K562 (cell line): ENCODE measurements around the gene RASL10B. TPM values are rescaled to one million over a fixed set of nuclear protein-coding genes. Genes with fewer than 3 reads are reported as not detected.

Experiments
- ATAC-seq: fragments of 200-7000 bp; cut with Tn5 transposase; 3 replicates; pipeline ENCODE4 v1.9.1; 2020; ENCODE audit warnings: moderate library complexity
- BruUV-seq: library from RNA; stranded (reverse); fragments of 400-500 nt; replicated peaks from 2 replicates; lab custom pipeline; 2021; lab: Mats Ljungman, UMichigan
- CTCF ChIA-PET: fragments of 300-600 bp; formaldehyde crosslinking; extraction: SDS; loops from one replicate; lab custom pipeline; 2021; ENCODE audit warnings: low intra/inter-chr PET ratio; lab: Yijun Ruan, JAX
- POLR2A ChIA-PET: fragments of 300-600, 350-650 bp; sonication (Branson Sonifier 250); formaldehyde crosslinking; extraction: SDS; loops from one replicate; lab custom pipeline; 2021; ENCODE audit warnings: antibody characterized with exemption, inconsistent platforms; lab: Yijun Ruan, JAX
- DNase-seq, 4 experiments: peaks; one replicate each; pipeline versions ENCODE4 v3.0.0 to v3.0.0-alpha.2; 2011 to 2018; ENCODE audit warnings: low spot score in 3 of 4, mixed read lengths in 3 of 4; ENCODE audit errors: extremely low read depth in 1 of 4
- FAIRE-seq: peaks from 2 replicates; lab custom pipeline; 2011; peaks lifted over from hg19 to GRCh38; lab: Jason Lieb, UNC
- H2AFZ ChIP-seq: 2 replicates; pipeline ENCODE4 v1.6.0; 2011; ENCODE audit warnings: low read depth, low read length, control low read depth, inconsistent platforms
- H3K27ac ChIP-seq: fragments of 200-600 bp; 3 replicates; pipeline ENCODE4 v1.8.0; 2011; ENCODE audit warnings: low read depth, mild to moderate bottlenecking, control low read depth, inconsistent platforms, low read length, moderate library complexity, mixed read lengths; ENCODE audit errors: extremely low read depth
- H3K27me3 ChIP-seq, 2 experiments: fragments of 300-600 bp in 1 of 2; 2 replicates in 1 of 2; 3 replicates in 1 of 2; pipeline versions ENCODE4 v1.6.0 to v1.8.0; 2011; ENCODE audit warnings: inconsistent platforms in 2 of 2, low read length in 2 of 2, mild to moderate bottlenecking in 1 of 2, mixed read lengths in 1 of 2, moderate library complexity in 1 of 2; ENCODE audit not compliant: control insufficient read depth in 2 of 2, insufficient read depth in 2 of 2
- H3K36me3 ChIP-seq: fragments of 300-600 bp; 3 replicates; pipeline ENCODE4 v1.8.0; 2011; ENCODE audit warnings: mild to moderate bottlenecking, low read length, inconsistent platforms; ENCODE audit not compliant: control insufficient read depth, insufficient read depth
- H3K4me1 ChIP-seq, 2 experiments: fragments of 200-600 bp in 1 of 2; replicated peaks in 1 of 2; 2 replicates in 1 of 2; 3 replicates in 1 of 2; pipeline versions ENCODE4 v1.5.1 to v1.8.0; 2011; ENCODE audit warnings: inconsistent platforms in 2 of 2, low read length in 2 of 2, mild to moderate bottlenecking in 1 of 2, mixed read lengths in 1 of 2, moderate library complexity in 1 of 2; ENCODE audit not compliant: control insufficient read depth in 2 of 2, insufficient read depth in 2 of 2
- H3K4me2 ChIP-seq: 2 replicates; pipeline ENCODE4 v1.6.1; 2011; ENCODE audit warnings: low read length, control low read depth, inconsistent platforms, mixed read lengths; ENCODE audit not compliant: insufficient read depth
- H3K4me3 ChIP-seq: fragments of 200-600 bp; sonication (generic), shearing (Covaris generic); 2 replicates; pipeline ENCODE4 v1.5.1; 2016; ENCODE audit warnings: control low read depth, inconsistent platforms
- H3K79me2 ChIP-seq: fragments of 200-600 bp; 3 replicates; pipeline ENCODE4 v1.8.0; 2011; ENCODE audit warnings: low read length, inconsistent platforms; ENCODE audit not compliant: control insufficient read depth, insufficient read depth
- H3K9ac ChIP-seq, 2 experiments: 2 replicates each; pipeline versions ENCODE4 v1.6.0 to v1.6.1; 2011; ENCODE audit warnings: low read depth in 2 of 2, low read length in 2 of 2, control low read depth in 1 of 2, inconsistent platforms in 1 of 2, mild to moderate bottlenecking in 1 of 2, mixed read lengths in 1 of 2; ENCODE audit not compliant: insufficient read depth in 1 of 2
- H3K9me1 ChIP-seq: one replicate; pipeline ENCODE4 v1.6.0; 2011; ENCODE audit warnings: inconsistent platforms, mild to moderate bottlenecking, low read length, moderate library complexity; ENCODE audit not compliant: control insufficient read depth, insufficient read depth
- H3K9me3 ChIP-seq: replicated peaks from 2 replicates; pipeline ENCODE4 v1.5.1; 2011; ENCODE audit warnings: low read depth, low read length, inconsistent platforms; ENCODE audit not compliant: control insufficient read depth, insufficient read depth
- H4K20me1 ChIP-seq: replicated peaks from 2 replicates; pipeline ENCODE4 v1.6.1; 2011; ENCODE audit warnings: low read length, inconsistent platforms, mixed read lengths; ENCODE audit not compliant: control insufficient read depth, insufficient read depth
- BCL6 ChIP-seq: fragments of 250-450 bp; sonication (Bioruptor Pico); IDR thresholded peaks from 2 replicates; pipeline ENCODE4 v1.4.0; 2020
- GTF3C2 ChIP-seq: IDR thresholded peaks from 3 replicates; pipeline ENCODE4 v1.6.1; 2011; ENCODE audit warnings: borderline replicate concordance, mild to moderate bottlenecking, moderate library complexity; ENCODE audit not compliant: insufficient read length; ENCODE audit errors: extremely low read depth
- HNRNPLL ChIP-seq: fragments of 200-400 bp; formaldehyde crosslinking; IDR thresholded peaks from 2 replicates; pipeline ENCODE4 v1.6.1; 2017; ENCODE audit warnings: low read length, low read depth, mild to moderate bottlenecking; ENCODE audit not compliant: poor library complexity, severe bottlenecking
- NBN ChIP-seq: fragments of 450-650 bp; IDR thresholded peaks from 2 replicates; pipeline ENCODE4 v1.6.1; 2016; ENCODE audit warnings: low read depth, mild to moderate bottlenecking
- POLR2G ChIP-seq: fragments of 200-400 bp; formaldehyde crosslinking; IDR thresholded peaks from 2 replicates; pipeline ENCODE4 v1.6.1; 2017; ENCODE audit warnings: low read depth, mild to moderate bottlenecking, antibody characterized with exemption, low read length, moderate library complexity
- RCOR1 ChIP-seq, 2 experiments: IDR thresholded peaks; 2 replicates each; pipeline ENCODE4 v1.6.1; 2012; ENCODE audit warnings: low read depth in 2 of 2, low read length in 2 of 2, borderline replicate concordance in 1 of 2, improper control_type of control experiment in 1 of 2
- ZNF57 ChIP-seq: fragments of 450-650 bp; formaldehyde crosslinking; IDR thresholded peaks from 2 replicates; pipeline ENCODE4 v1.4.0; 2020; ENCODE audit warnings: mild to moderate bottlenecking, moderate library complexity
- WGBS: fragments of 100-300 bp; shearing (Covaris generic); methylation state at CpG from one replicate; pipeline ENCODE4 v1.1.6; 2016; ENCODE audit warnings: low coverage, mixed read lengths; ENCODE audit not compliant: insufficient coverage; ENCODE audit errors: missing lambda C conversion rate; 5-methylcytosine and 5-hydroxymethylcytosine counted together
- in situ Hi-C: fragments of 300-500 bp; cut with MboI; formaldehyde crosslinking; loops from 4 replicates; pipeline ENCODE4 v1.15.0; 2018; ENCODE audit warnings: inconsistent platforms, mixed read lengths
- intact Hi-C: fragments of 100-400 bp; cut with micrococcal nuclease; formaldehyde crosslinking; loops from 2 replicates; pipeline ENCODE4 v1.14.2; 2022
- polyA plus RNA-seq, 8 experiments: library from polyadenylated mRNA; depleted of rRNA in 4 of 8; stranded (reverse) in 5 of 8; unstranded in 3 of 8; fragments of >200 nt; fragmentation: Nextera tagmentation in 2 of 8; fragmentation: Illumina TruSeq in 1 of 8; extraction: Ambion mirVana in 2 of 8; extraction: Trizol in 1 of 8; gene quantifications; 2 replicates each; pipeline versions ENCODE4 v1.2.1 to v1.2.3, GENCODE V29; 2011 to 2014; ENCODE audit warnings: inconsistent platforms in 1 of 8, missing spikeins in 1 of 8
- total RNA-seq, 7 experiments: library from RNA; depleted of rRNA in 6 of 7; stranded (reverse); fragments of >200 nt in 6 of 7; fragmentation: Illumina TruSeq in 2 of 7; extraction: Trizol in 2 of 7; gene quantifications; 2 replicates each; pipeline versions ENCODE4 v1.2.1 to v1.2.3, GENCODE V29; 2011 to 2021; ENCODE audit warnings: low replicate concordance in 1 of 7
- TF ChIP-seq, protein P1 (sequence below): sonication (generic); formaldehyde crosslinking; IDR thresholded peaks from 2 replicates; pipeline ENCODE4 v1.8.0; 2023; ENCODE audit warnings: missing genetic modification reagents, mild to moderate bottlenecking, borderline replicate concordance
- TF ChIP-seq, protein P2 (sequence below): sonication (generic); formaldehyde crosslinking; IDR thresholded peaks from 2 replicates; pipeline ENCODE4 v1.8.0; 2022; ENCODE audit warnings: mild to moderate bottlenecking, missing genetic modification reagents

The RASL10B gene
- total and polyA plus RNA-seq, 9 of the 15 experiments (the other 6 are each of a cell fraction or from before 2014, with no cell fraction given), result 0.04 to 0.31 (median 0.14) TPM; not detected in 2

DNA sequence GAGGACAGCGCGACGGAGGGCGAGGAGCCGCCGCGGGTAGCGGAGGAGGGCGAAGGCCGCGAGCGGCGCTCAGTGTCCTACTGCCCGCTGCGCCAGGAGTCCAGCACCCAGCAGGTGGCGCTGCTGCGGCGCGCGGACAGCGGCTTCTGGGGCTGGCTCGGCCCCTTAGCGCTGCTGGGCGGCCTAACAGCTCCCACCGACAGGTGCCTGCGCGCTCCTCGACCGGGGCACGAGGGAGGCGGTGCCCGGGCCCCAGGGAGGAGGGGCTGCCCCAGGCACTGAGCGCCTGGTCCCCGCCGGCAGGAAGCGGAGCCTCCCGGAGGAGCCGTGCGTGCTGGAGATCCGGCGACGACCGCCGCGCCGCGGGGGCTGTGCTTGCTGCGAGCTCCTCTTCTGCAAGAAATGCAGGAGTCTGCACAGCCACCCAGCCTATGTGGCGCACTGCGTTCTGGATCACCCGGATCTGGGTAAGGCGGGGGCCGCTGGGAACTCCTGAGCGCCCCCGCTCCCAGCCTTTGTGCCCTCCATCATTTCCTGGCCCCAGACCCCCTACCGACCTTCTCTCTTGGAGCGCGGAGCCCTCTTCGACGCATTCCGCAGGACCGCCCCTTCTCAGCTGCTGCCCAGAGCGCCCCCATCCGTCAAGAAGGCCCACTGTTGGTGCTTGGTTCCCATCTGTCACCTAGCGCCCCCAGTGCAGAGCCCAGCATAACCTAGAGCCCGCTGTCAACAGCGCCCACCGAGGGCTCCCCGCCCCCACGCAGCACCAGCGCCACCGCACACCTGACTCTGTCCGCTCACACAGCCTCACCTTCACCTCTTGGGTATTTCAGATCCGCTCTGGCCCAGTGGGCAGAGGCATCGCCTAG lies 32.9 kb downstream of the RASL10B start:
- Histone ChIP-seq H3K9ac (peak overlapping the region in 1 of 2 experiments; percentile 84; a peak in 2 of 4 replicates), H3K27ac (no peak overlapping the region), H3K27me3 (peaks cover 32 to 70% of the 10 kb centered on the region in 2 experiments; a peak in 4 of 5 replicates), H3K4me3 (peak overlapping the region; percentile 45), H2AFZ (peak overlapping the region; percentile 94), H3K4me1 (peaks cover 0 to 18% of the 10 kb centered on the region in 2 experiments; a peak in 3 of 5 replicates), H3K4me2 (peak overlapping the region; percentile 76), H3K9me3 (no peaks in the 10 kb centered on the region), H4K20me1 (no peaks in the 10 kb centered on the region), H3K79me2 (no peaks in the 10 kb centered on the region), H3K36me3 (no peaks in the 10 kb centered on the region), H3K9me1 (peaks cover 3% of the 10 kb centered on the region)
- 4% methylated on average over 72 of the region's 75 CpGs for WGBS
- peak; percentile 99 for ATAC-seq
- in situ Hi-C loops, result no loop called here
- no TSS peak for BruUV-seq
- ChIA-PET POLR2A (interaction anchor here (0.6 to 2.3 kb wide), 6 partner anchors 8 to 1344 kb away, joined by 3 to 13 read pairs (median 3); partner anchors contain the start of gene TAF15), CTCF (interaction anchor here (0.6 to 2.9 kb wide), 6 partner anchors 9 to 245 kb away, joined by 3 to 39 read pairs (median 4); partner anchors contain the start of gene TAF15)
- peak; percentile 91 to 94 (median 92) for DNase-seq
- no peak for FAIRE-seq
- intact Hi-C loops, result loop anchor here (1.0 to 10.0 kb wide), 2 partner anchors 40 to 180 kb away; partner anchors contain the start of gene LYZL6
- TF ChIP-seq NBN, result no peak
- TF ChIP-seq, protein P1, sequence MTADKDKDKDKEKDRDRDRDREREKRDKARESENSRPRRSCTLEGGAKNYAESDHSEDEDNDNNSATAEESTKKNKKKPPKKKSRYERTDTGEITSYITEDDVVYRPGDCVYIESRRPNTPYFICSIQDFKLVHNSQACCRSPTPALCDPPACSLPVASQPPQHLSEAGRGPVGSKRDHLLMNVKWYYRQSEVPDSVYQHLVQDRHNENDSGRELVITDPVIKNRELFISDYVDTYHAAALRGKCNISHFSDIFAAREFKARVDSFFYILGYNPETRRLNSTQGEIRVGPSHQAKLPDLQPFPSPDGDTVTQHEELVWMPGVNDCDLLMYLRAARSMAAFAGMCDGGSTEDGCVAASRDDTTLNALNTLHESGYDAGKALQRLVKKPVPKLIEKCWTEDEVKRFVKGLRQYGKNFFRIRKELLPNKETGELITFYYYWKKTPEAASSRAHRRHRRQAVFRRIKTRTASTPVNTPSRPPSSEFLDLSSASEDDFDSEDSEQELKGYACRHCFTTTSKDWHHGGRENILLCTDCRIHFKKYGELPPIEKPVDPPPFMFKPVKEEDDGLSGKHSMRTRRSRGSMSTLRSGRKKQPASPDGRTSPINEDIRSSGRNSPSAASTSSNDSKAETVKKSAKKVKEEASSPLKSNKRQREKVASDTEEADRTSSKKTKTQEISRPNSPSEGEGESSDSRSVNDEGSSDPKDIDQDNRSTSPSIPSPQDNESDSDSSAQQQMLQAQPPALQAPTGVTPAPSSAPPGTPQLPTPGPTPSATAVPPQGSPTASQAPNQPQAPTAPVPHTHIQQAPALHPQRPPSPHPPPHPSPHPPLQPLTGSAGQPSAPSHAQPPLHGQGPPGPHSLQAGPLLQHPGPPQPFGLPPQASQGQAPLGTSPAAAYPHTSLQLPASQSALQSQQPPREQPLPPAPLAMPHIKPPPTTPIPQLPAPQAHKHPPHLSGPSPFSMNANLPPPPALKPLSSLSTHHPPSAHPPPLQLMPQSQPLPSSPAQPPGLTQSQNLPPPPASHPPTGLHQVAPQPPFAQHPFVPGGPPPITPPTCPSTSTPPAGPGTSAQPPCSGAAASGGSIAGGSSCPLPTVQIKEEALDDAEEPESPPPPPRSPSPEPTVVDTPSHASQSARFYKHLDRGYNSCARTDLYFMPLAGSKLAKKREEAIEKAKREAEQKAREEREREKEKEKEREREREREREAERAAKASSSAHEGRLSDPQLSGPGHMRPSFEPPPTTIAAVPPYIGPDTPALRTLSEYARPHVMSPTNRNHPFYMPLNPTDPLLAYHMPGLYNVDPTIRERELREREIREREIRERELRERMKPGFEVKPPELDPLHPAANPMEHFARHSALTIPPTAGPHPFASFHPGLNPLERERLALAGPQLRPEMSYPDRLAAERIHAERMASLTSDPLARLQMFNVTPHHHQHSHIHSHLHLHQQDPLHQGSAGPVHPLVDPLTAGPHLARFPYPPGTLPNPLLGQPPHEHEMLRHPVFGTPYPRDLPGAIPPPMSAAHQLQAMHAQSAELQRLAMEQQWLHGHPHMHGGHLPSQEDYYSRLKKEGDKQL (CRISPR knock-in tag), result no peak
- TF ChIP-seq, protein P2, sequence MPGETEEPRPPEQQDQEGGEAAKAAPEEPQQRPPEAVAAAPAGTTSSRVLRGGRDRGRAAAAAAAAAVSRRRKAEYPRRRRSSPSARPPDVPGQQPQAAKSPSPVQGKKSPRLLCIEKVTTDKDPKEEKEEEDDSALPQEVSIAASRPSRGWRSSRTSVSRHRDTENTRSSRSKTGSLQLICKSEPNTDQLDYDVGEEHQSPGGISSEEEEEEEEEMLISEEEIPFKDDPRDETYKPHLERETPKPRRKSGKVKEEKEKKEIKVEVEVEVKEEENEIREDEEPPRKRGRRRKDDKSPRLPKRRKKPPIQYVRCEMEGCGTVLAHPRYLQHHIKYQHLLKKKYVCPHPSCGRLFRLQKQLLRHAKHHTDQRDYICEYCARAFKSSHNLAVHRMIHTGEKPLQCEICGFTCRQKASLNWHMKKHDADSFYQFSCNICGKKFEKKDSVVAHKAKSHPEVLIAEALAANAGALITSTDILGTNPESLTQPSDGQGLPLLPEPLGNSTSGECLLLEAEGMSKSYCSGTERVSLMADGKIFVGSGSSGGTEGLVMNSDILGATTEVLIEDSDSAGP (CRISPR knock-in tag), result no peak
- no peak for TF ChIP-seq ZNF57 (CRISPR knock-in tag)
- TF ChIP-seq RCOR1 (IDR thresholded peaks at IDR 0.05; ENCODE audit: borderline replicate concordance in 1 of 2, low read depth in 2 of 2, low read length in 2 of 2), result peak in 1 of 2 experiments; percentile 13; a peak in 2 of 4 replicates
- TF ChIP-seq POLR2G, result no peak
- TF ChIP-seq BCL6 (CRISPR knock-in tag), result no peak
- no peak for TF ChIP-seq GTF3C2
- peak; percentile 43 for TF ChIP-seq HNRNPLL
